ENCODE data around the gene DCTN1.

DNA sequence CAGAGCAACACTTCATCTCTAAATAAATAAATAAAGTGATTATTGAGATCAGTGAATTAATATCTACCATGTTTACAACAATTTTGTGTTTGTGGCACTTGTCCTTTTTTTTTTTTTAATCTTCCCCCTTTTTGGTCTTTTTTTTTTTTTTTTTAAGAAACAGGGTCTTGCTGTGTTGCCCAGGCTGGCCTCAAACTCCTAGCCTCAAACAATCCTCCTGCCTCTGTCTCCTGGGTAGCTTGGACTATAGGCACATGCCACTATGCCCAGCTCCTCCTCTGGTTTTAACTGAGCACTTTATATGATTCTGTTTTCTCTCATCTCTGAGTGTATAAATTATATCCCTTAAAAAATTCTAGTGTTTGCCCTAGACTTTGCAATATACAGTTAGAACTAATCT, 67.2 kb downstream of the DCTN1 start:
- TF ChIP-seq, protein P1, sequence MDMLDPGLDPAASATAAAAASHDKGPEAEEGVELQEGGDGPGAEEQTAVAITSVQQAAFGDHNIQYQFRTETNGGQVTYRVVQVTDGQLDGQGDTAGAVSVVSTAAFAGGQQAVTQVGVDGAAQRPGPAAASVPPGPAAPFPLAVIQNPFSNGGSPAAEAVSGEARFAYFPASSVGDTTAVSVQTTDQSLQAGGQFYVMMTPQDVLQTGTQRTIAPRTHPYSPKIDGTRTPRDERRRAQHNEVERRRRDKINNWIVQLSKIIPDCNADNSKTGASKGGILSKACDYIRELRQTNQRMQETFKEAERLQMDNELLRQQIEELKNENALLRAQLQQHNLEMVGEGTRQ (IDR thresholded peaks at IDR 0.05): no peak
- TF ChIP-seq, protein P2, sequence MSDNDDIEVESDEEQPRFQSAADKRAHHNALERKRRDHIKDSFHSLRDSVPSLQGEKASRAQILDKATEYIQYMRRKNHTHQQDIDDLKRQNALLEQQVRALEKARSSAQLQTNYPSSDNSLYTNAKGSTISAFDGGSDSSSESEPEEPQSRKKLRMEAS (IDR thresholded peaks at IDR 0.05): no peak
- TF ChIP-seq, protein P3, sequence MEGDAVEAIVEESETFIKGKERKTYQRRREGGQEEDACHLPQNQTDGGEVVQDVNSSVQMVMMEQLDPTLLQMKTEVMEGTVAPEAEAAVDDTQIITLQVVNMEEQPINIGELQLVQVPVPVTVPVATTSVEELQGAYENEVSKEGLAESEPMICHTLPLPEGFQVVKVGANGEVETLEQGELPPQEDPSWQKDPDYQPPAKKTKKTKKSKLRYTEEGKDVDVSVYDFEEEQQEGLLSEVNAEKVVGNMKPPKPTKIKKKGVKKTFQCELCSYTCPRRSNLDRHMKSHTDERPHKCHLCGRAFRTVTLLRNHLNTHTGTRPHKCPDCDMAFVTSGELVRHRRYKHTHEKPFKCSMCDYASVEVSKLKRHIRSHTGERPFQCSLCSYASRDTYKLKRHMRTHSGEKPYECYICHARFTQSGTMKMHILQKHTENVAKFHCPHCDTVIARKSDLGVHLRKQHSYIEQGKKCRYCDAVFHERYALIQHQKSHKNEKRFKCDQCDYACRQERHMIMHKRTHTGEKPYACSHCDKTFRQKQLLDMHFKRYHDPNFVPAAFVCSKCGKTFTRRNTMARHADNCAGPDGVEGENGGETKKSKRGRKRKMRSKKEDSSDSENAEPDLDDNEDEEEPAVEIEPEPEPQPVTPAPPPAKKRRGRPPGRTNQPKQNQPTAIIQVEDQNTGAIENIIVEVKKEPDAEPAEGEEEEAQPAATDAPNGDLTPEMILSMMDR (IDR thresholded peaks at IDR 0.05): no peak
- no peak for TF ChIP-seq MYC (IDR thresholded peaks at IDR 0.05; ENCODE audit: borderline replicate concordance, low read length)
- no peak for TF ChIP-seq POLR2A (IDR thresholded peaks at IDR 0.05; ENCODE audit: low read length)
- TF ChIP-seq, protein P4, sequence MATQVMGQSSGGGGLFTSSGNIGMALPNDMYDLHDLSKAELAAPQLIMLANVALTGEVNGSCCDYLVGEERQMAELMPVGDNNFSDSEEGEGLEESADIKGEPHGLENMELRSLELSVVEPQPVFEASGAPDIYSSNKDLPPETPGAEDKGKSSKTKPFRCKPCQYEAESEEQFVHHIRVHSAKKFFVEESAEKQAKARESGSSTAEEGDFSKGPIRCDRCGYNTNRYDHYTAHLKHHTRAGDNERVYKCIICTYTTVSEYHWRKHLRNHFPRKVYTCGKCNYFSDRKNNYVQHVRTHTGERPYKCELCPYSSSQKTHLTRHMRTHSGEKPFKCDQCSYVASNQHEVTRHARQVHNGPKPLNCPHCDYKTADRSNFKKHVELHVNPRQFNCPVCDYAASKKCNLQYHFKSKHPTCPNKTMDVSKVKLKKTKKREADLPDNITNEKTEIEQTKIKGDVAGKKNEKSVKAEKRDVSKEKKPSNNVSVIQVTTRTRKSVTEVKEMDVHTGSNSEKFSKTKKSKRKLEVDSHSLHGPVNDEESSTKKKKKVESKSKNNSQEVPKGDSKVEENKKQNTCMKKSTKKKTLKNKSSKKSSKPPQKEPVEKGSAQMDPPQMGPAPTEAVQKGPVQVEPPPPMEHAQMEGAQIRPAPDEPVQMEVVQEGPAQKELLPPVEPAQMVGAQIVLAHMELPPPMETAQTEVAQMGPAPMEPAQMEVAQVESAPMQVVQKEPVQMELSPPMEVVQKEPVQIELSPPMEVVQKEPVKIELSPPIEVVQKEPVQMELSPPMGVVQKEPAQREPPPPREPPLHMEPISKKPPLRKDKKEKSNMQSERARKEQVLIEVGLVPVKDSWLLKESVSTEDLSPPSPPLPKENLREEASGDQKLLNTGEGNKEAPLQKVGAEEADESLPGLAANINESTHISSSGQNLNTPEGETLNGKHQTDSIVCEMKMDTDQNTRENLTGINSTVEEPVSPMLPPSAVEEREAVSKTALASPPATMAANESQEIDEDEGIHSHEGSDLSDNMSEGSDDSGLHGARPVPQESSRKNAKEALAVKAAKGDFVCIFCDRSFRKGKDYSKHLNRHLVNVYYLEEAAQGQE (IDR thresholded peaks at IDR 0.05): no peak
- no peak for TF ChIP-seq EP300 (IDR thresholded peaks at IDR 0.05)
- TF ChIP-seq POLR2AphosphoS2 (conservative IDR thresholded peaks at IDR 0.05; ENCODE audit: low read length): no peak
- TF ChIP-seq, protein P5, sequence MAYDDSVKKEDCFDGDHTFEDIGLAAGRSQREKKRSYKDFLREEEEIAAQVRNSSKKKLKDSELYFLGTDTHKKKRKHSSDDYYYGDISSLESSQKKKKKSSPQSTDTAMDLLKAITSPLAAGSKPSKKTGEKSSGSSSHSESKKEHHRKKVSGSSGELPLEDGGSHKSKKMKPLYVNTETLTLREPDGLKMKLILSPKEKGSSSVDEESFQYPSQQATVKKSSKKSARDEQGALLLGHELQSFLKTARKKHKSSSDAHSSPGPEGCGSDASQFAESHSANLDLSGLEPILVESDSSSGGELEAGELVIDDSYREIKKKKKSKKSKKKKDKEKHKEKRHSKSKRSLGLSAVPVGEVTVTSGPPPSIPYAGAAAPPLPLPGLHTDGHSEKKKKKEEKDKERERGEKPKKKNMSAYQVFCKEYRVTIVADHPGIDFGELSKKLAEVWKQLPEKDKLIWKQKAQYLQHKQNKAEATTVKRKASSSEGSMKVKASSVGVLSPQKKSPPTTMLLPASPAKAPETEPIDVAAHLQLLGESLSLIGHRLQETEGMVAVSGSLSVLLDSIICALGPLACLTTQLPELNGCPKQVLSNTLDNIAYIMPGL (CRISPR knock-in tag; IDR thresholded peaks at IDR 0.05; ENCODE audit: borderline replicate concordance): no peak
- TF ChIP-seq JUNB (IDR thresholded peaks at IDR 0.05): no peak
- TF ChIP-seq SMC3 (IDR thresholded peaks at IDR 0.05): no peak
- TF ChIP-seq CHD2 (IDR thresholded peaks at IDR 0.05; ENCODE audit: low read length, partially characterized antibody): no peak
- TF ChIP-seq HDAC2 (IDR thresholded peaks at IDR 0.05): no peak

Measured in A549 (cell line).